ENCODE data around the gene CD9. TPM values are rescaled to one million over a fixed set of nuclear protein-coding genes. Genes with fewer than 3 reads are reported as not detected.

Gene CD9
- total and polyA plus RNA-seq, 2 of the 8 experiments (the other 6 are each of a cell fraction or from before 2014, with no cell fraction given), result 168 to 319 TPM

GRCh38 chr12:6224550-6224949 is 24.4 kb downstream of the CD9 start (continued):
- TF ChIP-seq, protein P1, sequence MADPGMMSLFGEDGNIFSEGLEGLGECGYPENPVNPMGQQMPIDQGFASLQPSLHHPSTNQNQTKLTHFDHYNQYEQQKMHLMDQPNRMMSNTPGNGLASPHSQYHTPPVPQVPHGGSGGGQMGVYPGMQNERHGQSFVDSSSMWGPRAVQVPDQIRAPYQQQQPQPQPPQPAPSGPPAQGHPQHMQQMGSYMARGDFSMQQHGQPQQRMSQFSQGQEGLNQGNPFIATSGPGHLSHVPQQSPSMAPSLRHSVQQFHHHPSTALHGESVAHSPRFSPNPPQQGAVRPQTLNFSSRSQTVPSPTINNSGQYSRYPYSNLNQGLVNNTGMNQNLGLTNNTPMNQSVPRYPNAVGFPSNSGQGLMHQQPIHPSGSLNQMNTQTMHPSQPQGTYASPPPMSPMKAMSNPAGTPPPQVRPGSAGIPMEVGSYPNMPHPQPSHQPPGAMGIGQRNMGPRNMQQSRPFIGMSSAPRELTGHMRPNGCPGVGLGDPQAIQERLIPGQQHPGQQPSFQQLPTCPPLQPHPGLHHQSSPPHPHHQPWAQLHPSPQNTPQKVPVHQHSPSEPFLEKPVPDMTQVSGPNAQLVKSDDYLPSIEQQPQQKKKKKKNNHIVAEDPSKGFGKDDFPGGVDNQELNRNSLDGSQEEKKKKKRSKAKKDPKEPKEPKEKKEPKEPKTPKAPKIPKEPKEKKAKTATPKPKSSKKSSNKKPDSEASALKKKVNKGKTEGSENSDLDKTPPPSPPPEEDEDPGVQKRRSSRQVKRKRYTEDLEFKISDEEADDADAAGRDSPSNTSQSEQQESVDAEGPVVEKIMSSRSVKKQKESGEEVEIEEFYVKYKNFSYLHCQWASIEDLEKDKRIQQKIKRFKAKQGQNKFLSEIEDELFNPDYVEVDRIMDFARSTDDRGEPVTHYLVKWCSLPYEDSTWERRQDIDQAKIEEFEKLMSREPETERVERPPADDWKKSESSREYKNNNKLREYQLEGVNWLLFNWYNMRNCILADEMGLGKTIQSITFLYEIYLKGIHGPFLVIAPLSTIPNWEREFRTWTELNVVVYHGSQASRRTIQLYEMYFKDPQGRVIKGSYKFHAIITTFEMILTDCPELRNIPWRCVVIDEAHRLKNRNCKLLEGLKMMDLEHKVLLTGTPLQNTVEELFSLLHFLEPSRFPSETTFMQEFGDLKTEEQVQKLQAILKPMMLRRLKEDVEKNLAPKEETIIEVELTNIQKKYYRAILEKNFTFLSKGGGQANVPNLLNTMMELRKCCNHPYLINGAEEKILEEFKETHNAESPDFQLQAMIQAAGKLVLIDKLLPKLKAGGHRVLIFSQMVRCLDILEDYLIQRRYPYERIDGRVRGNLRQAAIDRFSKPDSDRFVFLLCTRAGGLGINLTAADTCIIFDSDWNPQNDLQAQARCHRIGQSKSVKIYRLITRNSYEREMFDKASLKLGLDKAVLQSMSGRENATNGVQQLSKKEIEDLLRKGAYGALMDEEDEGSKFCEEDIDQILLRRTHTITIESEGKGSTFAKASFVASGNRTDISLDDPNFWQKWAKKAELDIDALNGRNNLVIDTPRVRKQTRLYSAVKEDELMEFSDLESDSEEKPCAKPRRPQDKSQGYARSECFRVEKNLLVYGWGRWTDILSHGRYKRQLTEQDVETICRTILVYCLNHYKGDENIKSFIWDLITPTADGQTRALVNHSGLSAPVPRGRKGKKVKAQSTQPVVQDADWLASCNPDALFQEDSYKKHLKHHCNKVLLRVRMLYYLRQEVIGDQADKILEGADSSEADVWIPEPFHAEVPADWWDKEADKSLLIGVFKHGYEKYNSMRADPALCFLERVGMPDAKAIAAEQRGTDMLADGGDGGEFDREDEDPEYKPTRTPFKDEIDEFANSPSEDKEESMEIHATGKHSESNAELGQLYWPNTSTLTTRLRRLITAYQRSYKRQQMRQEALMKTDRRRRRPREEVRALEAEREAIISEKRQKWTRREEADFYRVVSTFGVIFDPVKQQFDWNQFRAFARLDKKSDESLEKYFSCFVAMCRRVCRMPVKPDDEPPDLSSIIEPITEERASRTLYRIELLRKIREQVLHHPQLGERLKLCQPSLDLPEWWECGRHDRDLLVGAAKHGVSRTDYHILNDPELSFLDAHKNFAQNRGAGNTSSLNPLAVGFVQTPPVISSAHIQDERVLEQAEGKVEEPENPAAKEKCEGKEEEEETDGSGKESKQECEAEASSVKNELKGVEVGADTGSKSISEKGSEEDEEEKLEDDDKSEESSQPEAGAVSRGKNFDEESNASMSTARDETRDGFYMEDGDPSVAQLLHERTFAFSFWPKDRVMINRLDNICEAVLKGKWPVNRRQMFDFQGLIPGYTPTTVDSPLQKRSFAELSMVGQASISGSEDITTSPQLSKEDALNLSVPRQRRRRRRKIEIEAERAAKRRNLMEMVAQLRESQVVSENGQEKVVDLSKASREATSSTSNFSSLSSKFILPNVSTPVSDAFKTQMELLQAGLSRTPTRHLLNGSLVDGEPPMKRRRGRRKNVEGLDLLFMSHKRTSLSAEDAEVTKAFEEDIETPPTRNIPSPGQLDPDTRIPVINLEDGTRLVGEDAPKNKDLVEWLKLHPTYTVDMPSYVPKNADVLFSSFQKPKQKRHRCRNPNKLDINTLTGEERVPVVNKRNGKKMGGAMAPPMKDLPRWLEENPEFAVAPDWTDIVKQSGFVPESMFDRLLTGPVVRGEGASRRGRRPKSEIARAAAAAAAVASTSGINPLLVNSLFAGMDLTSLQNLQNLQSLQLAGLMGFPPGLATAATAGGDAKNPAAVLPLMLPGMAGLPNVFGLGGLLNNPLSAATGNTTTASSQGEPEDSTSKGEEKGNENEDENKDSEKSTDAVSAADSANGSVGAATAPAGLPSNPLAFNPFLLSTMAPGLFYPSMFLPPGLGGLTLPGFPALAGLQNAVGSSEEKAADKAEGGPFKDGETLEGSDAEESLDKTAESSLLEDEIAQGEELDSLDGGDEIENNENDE (IDR thresholded peaks at IDR 0.05; ENCODE audit: insufficient replicate concordance, low read length), result no peak
- no peak for TF ChIP-seq EGR1 (IDR thresholded peaks at IDR 0.05; ENCODE audit: borderline replicate concordance, low read depth, low read length)
- TF ChIP-seq CBX8 (IDR thresholded peaks at IDR 0.05; ENCODE audit: borderline replicate concordance, low read depth, low read length), result no peak
- no peak for TF ChIP-seq RBBP5 (IDR thresholded peaks at IDR 0.05; ENCODE audit: borderline replicate concordance, low read depth, low read length)
- no peak for TF ChIP-seq JUND (IDR thresholded peaks at IDR 0.05; ENCODE audit: low read length)

All from H1 (cell line).